Ectodermal cell (in vitro differentiated cells): ENCODE measurements around the gene DYNLRB2.

Experiments
- H3K27ac ChIP-seq: 2 replicates; pipeline ENCODE4 v1.7.0; 2013; ENCODE audit warnings: mild to moderate bottlenecking, low read depth, low read length; ENCODE audit not compliant: insufficient read depth, poor library complexity, severe bottlenecking
- H3K27me3 ChIP-seq: 2 replicates; pipeline ENCODE4 v1.7.0; 2013; ENCODE audit warnings: mild to moderate bottlenecking, low read length; ENCODE audit not compliant: insufficient read depth, control insufficient read depth, poor library complexity, severe bottlenecking
- H3K36me3 ChIP-seq: one replicate; pipeline ENCODE4 v1.7.0; 2013; ENCODE audit warnings: low read length; ENCODE audit not compliant: control insufficient read depth, insufficient read depth
- H3K4me1 ChIP-seq: one replicate; pipeline ENCODE4 v1.7.0; 2013; ENCODE audit warnings: low read length; ENCODE audit not compliant: control insufficient read depth, insufficient read depth
- H3K4me3 ChIP-seq: 2 replicates; pipeline ENCODE4 v1.7.0; 2013; ENCODE audit warnings: low read depth, low read length, control low read depth; ENCODE audit not compliant: insufficient read depth
- H3K9me3 ChIP-seq: 2 replicates; pipeline ENCODE4 v1.7.0; 2013; ENCODE audit warnings: mild to moderate bottlenecking, low read length, moderate library complexity; ENCODE audit not compliant: control insufficient read depth
- WGBS, 2 experiments: methylation state at CpG; one replicate each; pipeline ENCODE4 v1.1.7; 2013; ENCODE audit warnings: missing lambda C conversion rate in 2 of 2; 5-methylcytosine and 5-hydroxymethylcytosine counted together

Gene DYNLRB2

GRCh38 chr16:80517846-80518245 is 22.9 kb upstream of the DYNLRB2 start:
- H3K27me3 ChIP-seq = no peaks in the 10 kb centered on the region
- no peaks in the 10 kb centered on the region for H3K36me3 ChIP-seq
- 85% methylated on average over 2 of the region's 2 CpGs; no CpG with 5 or more reads in 1 of the 2 experiments for WGBS, 2 experiments
- H3K4me3 ChIP-seq = no peak overlapping the region
- H3K27ac ChIP-seq = no peak overlapping the region
- H3K9me3 ChIP-seq = no peaks in the 10 kb centered on the region
- no peaks in the 10 kb centered on the region for H3K4me1 ChIP-seq

- Histone ChIP-seq H3K36me3 (no peaks in the 10 kb centered on the region), H3K9me3 (no peaks in the 10 kb centered on the region), H3K27ac (no peak overlapping the region), H3K4me3 (no peak overlapping the region), H3K4me1 (no peaks in the 10 kb centered on the region), H3K27me3 (no peaks in the 10 kb centered on the region)
- WGBS, 2 experiments = 74 to 80% methylated on average over 6 to 7 of the region's 7 CpGs
Observed at GRCh38 chr16:80518436-80518835, 22.4 kb upstream of the DYNLRB2 start.

GRCh38 chr16:80519189-80519588 is 21.6 kb upstream of the DYNLRB2 start:
- WGBS, 2 experiments = 80 to 82% methylated on average over 3 of the region's 3 CpGs
- Histone ChIP-seq H3K36me3 (no peaks in the 10 kb centered on the region), H3K27ac (no peak overlapping the region)

GRCh38 chr16:80525420-80525819 is 15.4 kb upstream of the DYNLRB2 start:
- 92% methylated on average over 3 of the region's 4 CpGs for WGBS, 2 experiments
- H3K4me1 ChIP-seq = no peaks in the 10 kb centered on the region
- H3K27me3 ChIP-seq = no peaks in the 10 kb centered on the region

More at GRCh38 chr16:80519189-80519588, 21.6 kb upstream of the DYNLRB2 start:
- Histone ChIP-seq H3K4me1 (no peaks in the 10 kb centered on the region), H3K9me3 (no peaks in the 10 kb centered on the region), H3K27me3 (no peaks in the 10 kb centered on the region), H3K4me3 (no peak overlapping the region)

GRCh38 chr16:80526418-80527061 is 14.3 kb upstream of the DYNLRB2 start:
- H3K27me3 ChIP-seq = peaks cover 3% of the 10 kb centered on the region
- no peak overlapping the region for H3K27ac ChIP-seq
- WGBS, 2 experiments = 44 to 56% methylated on average over 4 to 6 of the region's 6 CpGs
- H3K36me3 ChIP-seq = no peaks in the 10 kb centered on the region
- no peaks in the 10 kb centered on the region for H3K9me3 ChIP-seq
- no peak overlapping the region for H3K4me3 ChIP-seq
- no peaks in the 10 kb centered on the region for H3K4me1 ChIP-seq

More at GRCh38 chr16:80525420-80525819, 15.4 kb upstream of the DYNLRB2 start:
- Histone ChIP-seq H3K9me3 (no peaks in the 10 kb centered on the region), H3K4me3 (no peak overlapping the region), H3K27ac (no peak overlapping the region), H3K36me3 (no peaks in the 10 kb centered on the region)

- Histone ChIP-seq H3K4me1 (no peaks in the 10 kb centered on the region), H3K36me3 (no peaks in the 10 kb centered on the region), H3K4me3 (no peak overlapping the region), H3K27me3 (peaks cover 8% of the 10 kb centered on the region), H3K27ac (no peak overlapping the region), H3K9me3 (no peaks in the 10 kb centered on the region)
- WGBS, 2 experiments = 40 to 47% methylated on average over 5 of the region's 5 CpGs
Observed at GRCh38 chr16:80527297-80527696, 13.5 kb upstream of the DYNLRB2 start.

GRCh38 chr16:80530479-80530878 is 10.3 kb upstream of the DYNLRB2 start:
- WGBS, 2 experiments = 86 to 93% methylated on average over 3 of the region's 4 CpGs
- H3K36me3 ChIP-seq = no peaks in the 10 kb centered on the region
- H3K4me3 ChIP-seq = no peak overlapping the region
- no peak overlapping the region for H3K27ac ChIP-seq
- peaks cover 36% of the 10 kb centered on the region for H3K27me3 ChIP-seq
- H3K9me3 ChIP-seq = no peaks in the 10 kb centered on the region
- no peaks in the 10 kb centered on the region for H3K4me1 ChIP-seq

GRCh38 chr16:80536238-80536637 is 4.6 kb upstream of the DYNLRB2 start:
- no peak overlapping the region for H3K27ac ChIP-seq
- 63% methylated on average over 2 of the region's 2 CpGs; no CpG with 5 or more reads in 1 of the 2 experiments for WGBS, 2 experiments
- H3K27me3 ChIP-seq = peaks cover 79% of the 10 kb centered on the region

GRCh38 chr16:80541306-80541694 is 507 bp downstream of the DYNLRB2 start:
- Histone ChIP-seq H3K4me1 (no peaks in the 10 kb centered on the region), H3K36me3 (no peaks in the 10 kb centered on the region), H3K27me3 (peaks cover 71% of the 10 kb centered on the region), H3K4me3 (peak overlapping the region; percentile 55), H3K9me3 (no peaks in the 10 kb centered on the region), H3K27ac (no peak overlapping the region)
- 31 to 42% methylated on average over 6 of the region's 6 CpGs for WGBS, 2 experiments

More at GRCh38 chr16:80536238-80536637, 4.6 kb upstream of the DYNLRB2 start:
- H3K4me1 ChIP-seq = no peaks in the 10 kb centered on the region
- no peaks in the 10 kb centered on the region for H3K36me3 ChIP-seq
- no peaks in the 10 kb centered on the region for H3K9me3 ChIP-seq
- no peak overlapping the region for H3K4me3 ChIP-seq

GRCh38 chr16:80543162-80543561 is 2.4 kb downstream of the DYNLRB2 start:
- Histone ChIP-seq H3K36me3 (no peaks in the 10 kb centered on the region), H3K4me1 (no peaks in the 10 kb centered on the region), H3K27me3 (peaks cover 63% of the 10 kb centered on the region), H3K27ac (no peak overlapping the region), H3K9me3 (no peaks in the 10 kb centered on the region), H3K4me3 (no peak overlapping the region)
- WGBS, 2 experiments = 80 to 92% methylated on average over 2 of the region's 2 CpGs
